Measurements from ENCODE around the gene CDK17.

DNA sequence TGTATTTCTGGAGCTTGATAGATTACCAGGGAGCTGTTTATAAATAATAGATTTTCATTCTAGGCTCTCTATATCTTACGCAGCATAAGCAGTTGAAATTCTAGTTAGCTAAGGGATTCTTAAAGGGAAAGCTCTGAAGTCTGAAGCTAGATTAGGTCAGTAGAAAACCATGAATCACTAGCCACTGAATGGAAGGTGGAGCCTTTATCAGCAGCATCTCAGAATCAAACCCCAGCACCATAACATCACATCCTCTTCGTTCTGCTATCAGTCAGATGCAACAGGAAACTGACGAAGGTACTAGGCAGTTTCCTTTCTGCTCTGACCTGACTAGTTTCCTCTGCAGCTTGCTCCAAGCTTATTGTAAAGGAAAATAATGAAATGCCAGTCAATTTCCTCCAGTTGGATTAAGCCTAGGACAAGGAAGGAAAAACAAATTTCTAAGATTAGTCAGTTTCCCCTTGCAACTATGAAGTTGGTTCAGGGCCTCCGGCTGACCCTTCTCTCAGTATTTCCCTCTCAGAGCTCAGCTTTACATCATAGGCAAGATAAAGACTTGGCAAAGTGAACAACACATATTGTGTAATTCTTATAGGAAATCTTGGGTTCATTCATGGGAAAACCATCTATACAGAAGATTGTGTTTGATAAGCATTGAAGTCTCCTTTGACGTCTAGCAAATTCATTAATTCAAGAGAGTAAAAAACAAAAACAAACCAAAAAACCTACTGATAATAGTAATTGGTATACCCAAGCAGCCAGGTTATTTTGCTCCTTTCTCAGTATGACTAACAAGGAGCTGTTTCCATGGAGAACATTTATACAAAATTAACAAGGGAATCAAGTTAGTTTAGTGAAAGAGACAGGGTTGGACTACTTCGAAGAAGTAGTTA lies 45.7 kb upstream of the CDK17 start:
- TF ChIP-seq ARHGAP35 (IDR thresholded peaks at IDR 0.05; ENCODE audit: partially characterized antibody) (no peak), ZFPM2 (CRISPR knock-in tag; IDR thresholded peaks at IDR 0.05) (no peak), ZNF121 (CRISPR knock-in tag; conservative IDR thresholded peaks at IDR 0.05) (no peak), BCLAF1 (IDR thresholded peaks at IDR 0.05; ENCODE audit: borderline replicate concordance in 1 of 2, control insufficient read depth in 1 of 2, low read depth in 2 of 2, low read length in 1 of 2) (no peak), CBX2 (IDR thresholded peaks at IDR 0.05; ENCODE audit: insufficient read depth, low read length, poor library complexity, severe bottlenecking) (no peak)

All from K562 (cell line).